RKO (cell line): ENCODE results near the gene CDC25B.
"Not testable (repeated sequence)": the region's sequence is repeated elsewhere in the genome, so short reads cannot be mapped to it uniquely, and the experiment has no call there.

ENCODE experiments used
- DNase-seq: peaks from one replicate; pipeline ENCODE4 v3.0.0-alpha.2; 2016; ENCODE audit warnings: low spot score

The CDC25B gene

GRCh38 chr20:3829891-3830290 is 33.8 kb downstream of the CDC25B start:
- not testable (repeated sequence) for DNase-seq

- DNase-seq, result no peak
Measured at GRCh38 chr20:3836132-3836531, 40.0 kb downstream of the CDC25B start.

- DNase-seq, result no peak
Measured at GRCh38 chr20:3839328-3839727, 43.2 kb downstream of the CDC25B start.

DNA sequence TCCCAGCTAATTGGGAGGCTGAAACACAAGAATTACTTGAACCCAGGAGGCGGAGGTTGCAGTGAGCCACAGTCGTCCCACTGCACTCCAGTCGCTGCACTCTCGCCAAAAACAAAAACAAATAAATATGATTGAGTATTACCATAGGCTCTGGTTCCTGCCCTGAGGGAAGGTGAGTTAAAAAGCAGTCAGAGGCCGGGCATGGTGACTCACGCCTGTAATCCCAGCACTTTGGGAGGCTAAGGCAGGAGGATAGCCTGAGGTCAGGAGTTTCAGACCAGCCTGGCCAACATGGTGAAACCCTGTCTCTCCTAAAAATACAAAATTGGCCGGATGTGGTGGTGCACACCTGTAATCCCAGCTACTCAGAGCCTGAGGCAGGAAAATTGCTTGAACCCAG is 44.1 kb downstream of the CDC25B start:
- not testable (repeated sequence) for DNase-seq

DNA sequence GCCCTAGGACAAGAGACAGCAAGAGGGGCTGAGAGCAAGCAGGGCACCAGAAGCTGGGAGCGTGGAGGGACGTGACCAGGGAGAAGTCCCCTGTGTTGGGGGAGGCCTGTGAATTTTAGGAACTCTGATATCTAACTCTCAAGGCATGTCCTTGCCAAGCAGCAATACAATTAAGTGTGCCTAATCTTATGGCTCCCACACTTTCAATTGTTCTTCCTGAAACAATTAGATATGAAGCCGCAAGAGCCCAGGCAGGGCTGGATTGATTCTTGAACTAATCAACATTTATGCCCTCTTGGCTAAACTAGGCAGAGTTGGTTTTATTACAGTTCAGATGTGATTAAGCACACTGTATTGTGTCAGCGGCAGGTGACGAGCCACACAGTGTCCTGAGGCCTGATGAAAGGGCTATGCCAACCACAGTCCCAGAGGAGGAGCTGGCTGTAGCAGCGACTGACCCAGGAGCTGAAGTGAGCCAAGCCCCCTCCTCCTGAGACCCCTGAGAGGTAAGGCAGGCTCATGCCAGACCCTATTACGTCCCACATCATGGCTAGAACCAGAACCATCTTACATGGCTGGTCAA is 46.3 kb downstream of the CDC25B start:
- no peak for DNase-seq

DNA sequence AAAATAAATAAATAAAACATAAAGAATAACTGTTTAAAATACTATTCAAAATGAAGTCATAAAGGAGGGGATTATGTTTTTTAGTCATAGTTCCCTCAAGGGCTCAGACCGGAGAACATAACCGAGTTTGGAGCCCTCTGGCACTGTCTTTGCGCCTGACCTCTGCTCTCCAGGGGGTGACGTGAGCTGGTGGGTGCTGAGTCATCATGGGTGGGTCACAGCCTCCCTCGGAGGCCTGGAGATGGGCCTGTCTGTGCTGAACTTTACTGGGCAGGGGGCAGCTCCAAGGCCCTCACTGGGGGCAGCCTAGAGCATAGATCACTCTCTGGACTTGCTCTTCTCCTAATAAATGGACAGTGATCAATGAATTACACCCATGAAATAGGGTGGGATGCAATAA is 47.4 kb downstream of the CDC25B start:
- peak; percentile 52 for DNase-seq

- DNase-seq, result not testable (repeated sequence)
Measured at GRCh38 chr20:3843990-3844619, 48.0 kb downstream of the CDC25B start.

DNA sequence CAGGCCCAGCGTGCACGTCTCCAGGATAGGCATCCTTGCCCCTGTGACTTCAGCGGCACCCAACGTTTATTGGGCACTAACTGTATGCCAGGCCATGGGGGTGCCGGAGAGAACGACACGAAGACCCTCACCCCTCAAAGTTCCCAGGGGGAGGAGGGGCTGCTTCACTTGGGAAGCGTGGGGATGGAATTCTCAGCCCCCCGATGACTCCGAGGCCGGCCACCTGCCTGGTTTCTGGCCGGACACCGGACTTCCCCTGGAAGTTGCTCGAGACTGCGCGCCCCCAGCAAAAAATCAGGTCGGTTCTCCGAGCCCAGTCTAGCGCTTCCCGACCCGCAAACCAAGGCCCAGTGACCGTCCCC is 50.2 kb downstream of the CDC25B start:
- DNase-seq, result no peak

DNA sequence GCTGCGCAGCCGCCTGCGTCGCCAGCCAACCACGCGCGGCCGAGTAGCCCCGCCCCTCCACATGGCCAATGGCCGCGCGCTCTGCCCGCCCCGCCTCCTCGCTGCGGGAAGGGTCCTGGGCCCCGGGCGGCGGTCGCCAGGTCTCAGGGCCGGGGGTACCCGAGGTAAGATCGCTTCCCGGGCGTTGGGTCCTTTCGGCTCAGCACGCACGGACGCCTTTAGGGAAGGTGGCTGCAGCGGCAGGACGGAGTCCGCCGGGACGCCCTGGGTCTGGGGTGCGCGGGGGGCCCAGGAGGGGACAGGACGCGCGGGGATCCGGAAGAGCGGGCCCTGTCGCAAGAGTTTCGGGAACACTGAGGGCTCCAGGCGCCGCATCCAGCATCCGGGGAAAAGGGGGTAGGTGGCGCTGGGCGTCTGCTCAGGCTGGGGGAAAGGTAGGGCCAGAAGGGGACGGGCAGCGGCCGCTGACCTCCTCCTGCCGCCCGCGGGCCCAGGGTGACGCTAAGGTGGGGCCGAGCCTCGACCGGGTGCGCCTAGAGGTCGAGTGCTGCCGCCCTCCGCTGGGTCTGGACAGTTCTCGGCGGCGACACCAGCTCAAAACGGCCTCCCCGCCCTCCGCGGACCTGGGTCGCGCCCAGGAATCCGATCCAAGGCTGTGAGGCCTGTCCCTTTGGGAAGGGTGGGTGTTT is 50.8 kb downstream of the CDC25B start, which contains the start of gene MAVS:
MAVS (plus strand) TSS at position 95 of the 689 bp plus-strand sequence. CDS start 7,791 bp downstream, outside the sequence.
- peak; percentile 80 for DNase-seq

- DNase-seq, result no peak
Measured at GRCh38 chr20:3847429-3847940, 51.4 kb downstream of the CDC25B start.

DNA sequence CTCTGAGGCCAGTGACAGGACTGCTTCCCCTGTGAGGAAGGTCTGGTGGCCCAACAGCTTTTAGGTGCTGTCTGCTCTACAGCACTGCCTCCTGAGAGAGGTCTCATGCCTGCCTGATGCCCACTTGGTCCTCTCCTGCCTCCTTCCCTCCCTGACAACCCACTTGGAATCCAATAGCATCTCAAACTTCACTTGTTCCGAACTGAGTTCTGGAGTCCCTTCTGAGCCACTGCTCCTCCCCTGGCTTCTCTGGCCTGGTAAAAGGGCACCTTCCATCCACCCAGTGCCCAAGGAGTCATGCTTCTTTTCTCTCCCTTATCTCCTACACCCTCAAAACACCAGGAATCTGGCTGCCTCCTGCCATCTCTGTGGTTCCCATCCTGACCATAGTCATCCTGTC is 52.5 kb downstream of the CDC25B start:
- no peak for DNase-seq

DNA sequence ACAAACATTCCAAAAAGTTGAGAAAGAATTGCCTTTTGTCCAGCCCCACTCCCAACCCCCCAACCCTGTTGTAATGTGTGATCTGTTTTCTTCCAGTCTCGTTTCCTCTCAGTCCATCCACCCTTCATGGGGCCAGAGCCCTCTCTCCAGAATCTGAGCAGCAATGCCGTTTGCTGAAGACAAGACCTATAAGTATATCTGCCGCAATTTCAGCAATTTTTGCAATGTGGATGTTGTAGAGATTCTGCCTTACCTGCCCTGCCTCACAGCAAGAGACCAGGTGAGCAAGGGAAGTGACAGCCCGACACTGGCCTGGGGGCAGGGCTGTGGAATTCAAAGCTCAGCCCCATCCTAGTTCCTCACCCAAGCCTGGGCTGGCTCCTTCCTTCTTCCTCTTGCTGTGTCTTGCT is 58.4 kb downstream of the CDC25B start:
- DNase-seq, result no peak
